Endodermal cell (in vitro differentiated cells): ENCODE results near the gene ZNF837. TPM values are rescaled to one million over a fixed set of nuclear protein-coding genes. Genes with fewer than 3 reads are reported as not detected.
A peak's percentile ranks its signal among the peaks of the same experiment; 100 is the strongest.
"Not testable (repeated sequence)": the region's sequence is repeated elsewhere in the genome, so short reads cannot be mapped to it uniquely, and the experiment has no call there.

Source experiments
- DNase-seq: peaks from one replicate; pipeline ENCODE4 v3.0.0-alpha.2; 2017
- H3K27ac ChIP-seq: 2 replicates; pipeline ENCODE4 v1.5.1; 2013; ENCODE audit warnings: mild to moderate bottlenecking, low read depth, low read length, moderate library complexity
- H3K27me3 ChIP-seq: 2 replicates; pipeline ENCODE4 v1.6.1; 2013; ENCODE audit warnings: mild to moderate bottlenecking, low read length, moderate library complexity; ENCODE audit not compliant: insufficient read depth, control insufficient read depth, poor library complexity, severe bottlenecking
- H3K36me3 ChIP-seq: 2 replicates; pipeline ENCODE4 v1.7.0; 2013; ENCODE audit warnings: mild to moderate bottlenecking, low read length, moderate library complexity; ENCODE audit not compliant: control insufficient read depth, insufficient read depth
- H3K4me1 ChIP-seq: one replicate; pipeline ENCODE4 v1.7.0; 2013; ENCODE audit warnings: low read length; ENCODE audit not compliant: control insufficient read depth, insufficient read depth
- H3K4me3 ChIP-seq: 2 replicates; pipeline ENCODE4 v1.5.1; 2013; ENCODE audit warnings: mild to moderate bottlenecking, low read length, moderate library complexity
- H3K9ac ChIP-seq: 2 replicates; pipeline ENCODE4 v1.6.1; 2013; ENCODE audit warnings: mild to moderate bottlenecking, low read length, moderate library complexity; ENCODE audit not compliant: poor library complexity, severe bottlenecking; ENCODE audit errors: extremely low read depth
- H3K9me3 ChIP-seq: 2 replicates; pipeline ENCODE4 v1.6.1; 2013; ENCODE audit warnings: mild to moderate bottlenecking, low read length, moderate library complexity; ENCODE audit not compliant: control insufficient read depth
- H3K27ac Mint-ChIP-seq: 2 replicates; pipeline ENCODE4 v1.8.0; 2020; ENCODE audit warnings: mixed read lengths
- H3K27me3 Mint-ChIP-seq: 2 replicates; pipeline ENCODE4 v1.8.0; 2021; ENCODE audit warnings: mild to moderate bottlenecking, mixed read lengths; ENCODE audit not compliant: insufficient read depth
- H3K36me3 Mint-ChIP-seq: 2 replicates; pipeline ENCODE4 v1.8.0; 2020; ENCODE audit warnings: low read depth, mixed read lengths
- H3K4me1 Mint-ChIP-seq: 2 replicates; pipeline ENCODE4 v1.8.0; 2020; ENCODE audit warnings: mixed read lengths
- H3K4me3 Mint-ChIP-seq: 2 replicates; pipeline ENCODE4 v1.8.0; 2020; ENCODE audit warnings: mild to moderate bottlenecking, moderate library complexity, mixed read lengths
- H3K9me3 Mint-ChIP-seq: 2 replicates; pipeline ENCODE4 v1.8.0; 2020; ENCODE audit warnings: mild to moderate bottlenecking, mixed read lengths
- CTCF ChIP-seq: fragments of 200-600 bp; sonication (generic); conservative IDR thresholded peaks from 2 replicates; pipeline ENCODE4 v1.5.0; 2021; ENCODE audit warnings: antibody characterized with exemption, mild to moderate bottlenecking
- WGBS, 2 experiments: methylation state at CpG; one replicate each; pipeline versions ENCODE4 v1.1.5 to v1.1.7; 2013; ENCODE audit warnings: missing lambda C conversion rate in 2 of 2, mixed read lengths in 1 of 2; ENCODE audit not compliant: insufficient coverage in 1 of 2, insufficient read length in 1 of 2; 5-methylcytosine and 5-hydroxymethylcytosine counted together
- total RNA-seq, 2 donors: library from RNA; stranded (reverse); fragmentation: NEBNext Ultra II Directional in 1 of 2; extraction: Animal tissue kit (Norgen Biotek cat#: 25700) in 1 of 2; gene quantifications; 2 replicates in 1 of 2; 3 replicates in 1 of 2; pipeline ENCODE4 v1.2.1, GENCODE V29; 2021

Gene ZNF837
- total RNA-seq, 2 donors from 2014 or later, result 3.1 to 3.8 TPM

- Mint-ChIP-seq H3K27ac (peak within 1 kb of the TSS; percentile 93), H3K9me3 (peaks cover 7% of the 10 kb centered on the region), H3K4me3 (peak within 1 kb of the TSS; percentile 77), H3K4me1 (peaks cover 17% of the 10 kb centered on the region), H3K36me3 (peaks cover 12% of the 10 kb centered on the region), H3K27me3 (peaks cover 8% of the 10 kb centered on the region)
- H3K4me1 ChIP-seq, result no peaks in the 10 kb centered on the region
- H3K9ac ChIP-seq, result peak within 1 kb of the TSS; percentile 86
- no peaks in the 10 kb centered on the region for H3K9me3 ChIP-seq
- no peak for TF ChIP-seq CTCF
- whole genome bisulfite sequencing, 2 experiments, result 0 to 2% methylated on average over 19 to 100 of the region's 100 CpGs
- H3K27me3 ChIP-seq, result no peaks in the 10 kb centered on the region
- no peaks in the 10 kb centered on the region for H3K36me3 ChIP-seq
- peak within 1 kb of the TSS; percentile 95 for H3K4me3 ChIP-seq
- peak within 1 kb of the TSS; percentile 44 for H3K27ac ChIP-seq
- peak; percentile 98 for DNase-seq
These were observed 27.6 kb upstream of the ZNF837 start, which contains the start of gene ZNF584 for GRCh38 chr19:58408152-58409009. ZNF584 (plus strand) TSS chr19:58408649; CDS start chr19:58409148, 499 bp downstream.

- DNase-seq, result peak; percentile 69
- no peaks in the 10 kb centered on the region for H3K9me3 ChIP-seq
- H3K36me3 ChIP-seq, result no peaks in the 10 kb centered on the region
- no peak for TF ChIP-seq CTCF
- H3K9me3 Mint-ChIP-seq, result peaks cover 7% of the 10 kb centered on the region
- WGBS, 2 experiments, result 21 to 26% methylated on average over 14 to 22 of the region's 22 CpGs
- peaks cover 10% of the 10 kb centered on the region for H3K36me3 Mint-ChIP-seq
- H3K27ac Mint-ChIP-seq, result peak overlapping the region; percentile 93
- H3K9ac ChIP-seq, result peak overlapping the region; percentile 86
- peak overlapping the region; percentile 44 for H3K27ac ChIP-seq
- H3K4me3 ChIP-seq, result peak overlapping the region; percentile 95
- H3K4me3 Mint-ChIP-seq, result peak overlapping the region; percentile 77
- H3K4me1 ChIP-seq, result no peaks in the 10 kb centered on the region
- H3K27me3 ChIP-seq, result no peaks in the 10 kb centered on the region
- H3K27me3 Mint-ChIP-seq, result peaks cover 8% of the 10 kb centered on the region
- peaks cover 17% of the 10 kb centered on the region for H3K4me1 Mint-ChIP-seq
These were observed 26.9 kb upstream of the ZNF837 start for GRCh38 chr19:58407658-58408151.

GRCh38 chr19:58406818-58407657 is 26.2 kb upstream of the ZNF837 start:
- Mint-ChIP-seq H3K4me1 (peaks cover 17% of the 10 kb centered on the region), H3K27ac (peak overlapping the region; percentile 93), H3K9me3 (peaks cover 7% of the 10 kb centered on the region), H3K36me3 (peaks cover 6% of the 10 kb centered on the region), H3K27me3 (peaks cover 8% of the 10 kb centered on the region), H3K4me3 (peak overlapping the region; percentile 77)
- Histone ChIP-seq H3K27me3 (no peaks in the 10 kb centered on the region), H3K9me3 (no peaks in the 10 kb centered on the region), H3K36me3 (no peaks in the 10 kb centered on the region), H3K9ac (peak overlapping the region; percentile 86), H3K4me3 (peak overlapping the region; percentile 95), H3K27ac (no peak overlapping the region), H3K4me1 (no peaks in the 10 kb centered on the region)
- peak; percentile 74 for TF ChIP-seq CTCF
- DNase-seq, result peak; percentile 70
- 89 to 99% methylated on average over 8 to 10 of the region's 10 CpGs for WGBS, 2 experiments

- not testable (repeated sequence) for H3K4me3 ChIP-seq, H3K9ac ChIP-seq, DNase-seq, H3K9me3 Mint-ChIP-seq, H3K9me3 ChIP-seq, H3K27me3 ChIP-seq, H3K36me3 ChIP-seq, H3K4me3 Mint-ChIP-seq, H3K36me3 Mint-ChIP-seq, H3K27ac Mint-ChIP-seq, H3K4me1 ChIP-seq, H3K27ac ChIP-seq
- Mint-ChIP-seq H3K4me1 (peaks cover 16% of the 10 kb centered on the region), H3K27me3 (peaks cover 20% of the 10 kb centered on the region)
- 64% methylated on average over 3 of the region's 5 CpGs; no CpG with 5 or more reads in 1 of the 2 experiments for WGBS, 2 experiments
These were observed 23.2 kb upstream of the ZNF837 start for GRCh38 chr19:58403920-58404478.
